HEK293 (cell line): ENCODE measurements around the gene HMGN4.

Experiments used
- GLIS1 ChIP-seq: fragments of 450-650 bp; formaldehyde crosslinking; IDR thresholded peaks from 2 replicates; pipeline ENCODE4 v1.5.1; 2016; ENCODE audit warnings: missing biosample characterization, missing genetic modification characterization
- OVOL3 ChIP-seq: fragments of 450-650 bp; formaldehyde crosslinking; IDR thresholded peaks from 2 replicates; pipeline ENCODE4 v1.5.1; 2016; ENCODE audit warnings: missing biosample characterization, missing genetic modification characterization
- PRDM1 ChIP-seq: fragments of 450-650 bp; formaldehyde crosslinking; IDR thresholded peaks from 2 replicates; pipeline ENCODE4; 2016; ENCODE audit warnings: missing biosample characterization, missing genetic modification characterization
- ZFHX2 ChIP-seq: fragments of 450-650 bp; formaldehyde crosslinking; conservative IDR thresholded peaks from 2 replicates; pipeline ENCODE4 v1.5.1; 2016; ENCODE audit warnings: missing biosample characterization, missing genetic modification characterization
- ZFP37 ChIP-seq: fragments of 450-650 bp; formaldehyde crosslinking; IDR thresholded peaks from 2 replicates; pipeline ENCODE4 v1.5.1; 2016; ENCODE audit warnings: missing biosample characterization, missing genetic modification characterization
- ZNF10 ChIP-seq: fragments of 450-650 bp; formaldehyde crosslinking; IDR thresholded peaks from 2 replicates; pipeline ENCODE4 v1.5.1; 2017; ENCODE audit warnings: missing biosample characterization, missing genetic modification characterization
- ZNF114 ChIP-seq: fragments of 450-650 bp; formaldehyde crosslinking; IDR thresholded peaks from 2 replicates; pipeline ENCODE4 v1.5.0; 2017; ENCODE audit warnings: missing biosample characterization, missing genetic modification characterization
- ZNF132 ChIP-seq: fragments of 450-650 bp; formaldehyde crosslinking; IDR thresholded peaks from 2 replicates; pipeline ENCODE4 v1.5.1; 2017; ENCODE audit warnings: missing biosample characterization, missing genetic modification characterization, borderline replicate concordance
- ZNF133 ChIP-seq: fragments of 450-650 bp; formaldehyde crosslinking; IDR thresholded peaks from 2 replicates; pipeline ENCODE4 v1.5.1; 2016; ENCODE audit warnings: missing biosample characterization, missing genetic modification characterization
- ZNF2 ChIP-seq: fragments of 450-650 bp; formaldehyde crosslinking; IDR thresholded peaks from 2 replicates; pipeline ENCODE4 v1.5.1; 2016; ENCODE audit warnings: missing biosample characterization, missing genetic modification characterization
- ZNF214 ChIP-seq: fragments of 450-650 bp; formaldehyde crosslinking; IDR thresholded peaks from 2 replicates; pipeline ENCODE4 v1.5.1; 2017; ENCODE audit warnings: missing biosample characterization, mild to moderate bottlenecking, missing genetic modification characterization, borderline replicate concordance
- ZNF223 ChIP-seq: fragments of 450-650 bp; formaldehyde crosslinking; IDR thresholded peaks from 2 replicates; pipeline ENCODE4 v1.5.1; 2016; ENCODE audit warnings: missing biosample characterization, missing genetic modification characterization
- ZNF302 ChIP-seq: fragments of 450-650 bp; formaldehyde crosslinking; IDR thresholded peaks from 2 replicates; pipeline ENCODE4 v1.5.1; 2016; ENCODE audit warnings: missing biosample characterization, missing genetic modification characterization, low read depth
- ZNF514 ChIP-seq: fragments of 450-650 bp; formaldehyde crosslinking; IDR thresholded peaks from 2 replicates; pipeline ENCODE4 v1.5.1; 2016; ENCODE audit warnings: missing biosample characterization, missing genetic modification characterization
- ZNF600 ChIP-seq: fragments of 450-650 bp; formaldehyde crosslinking; IDR thresholded peaks from 2 replicates; pipeline ENCODE4 v1.5.1; 2016; ENCODE audit warnings: missing biosample characterization, missing genetic modification characterization
- ZNF701 ChIP-seq: fragments of 450-650 bp; formaldehyde crosslinking; IDR thresholded peaks from 2 replicates; pipeline ENCODE4 v1.5.1; 2016; ENCODE audit warnings: missing biosample characterization, missing genetic modification characterization
- ZNF707 ChIP-seq: fragments of 450-650 bp; formaldehyde crosslinking; IDR thresholded peaks from 2 replicates; pipeline ENCODE4 v1.5.1; 2016; ENCODE audit warnings: missing biosample characterization, missing genetic modification characterization
- TF ChIP-seq, protein P1 (sequence below): fragments of 450-650 bp; formaldehyde crosslinking; IDR thresholded peaks from 2 replicates; pipeline ENCODE4 v1.5.1; 2017; ENCODE audit warnings: missing biosample characterization, missing genetic modification characterization
- TF ChIP-seq, protein P2 (sequence below): IDR thresholded peaks from 2 replicates; pipeline ENCODE4 v1.6.1; 2011; ENCODE audit warnings: mild to moderate bottlenecking, low read depth, low read length, borderline replicate concordance
- TF ChIP-seq, protein P3 (sequence below): fragments of 450-650 bp; formaldehyde crosslinking; IDR thresholded peaks from 2 replicates; pipeline ENCODE4 v1.5.1; 2016; ENCODE audit warnings: missing biosample characterization, missing genetic modification characterization
- TF ChIP-seq, protein P4 (sequence below): fragments of 450-650 bp; formaldehyde crosslinking; IDR thresholded peaks from 2 replicates; pipeline ENCODE4 v1.5.1; 2016; ENCODE audit warnings: missing biosample characterization, missing genetic modification characterization
- TF ChIP-seq, protein P5 (sequence below): fragments of 450-650 bp; formaldehyde crosslinking; IDR thresholded peaks from 2 replicates; pipeline ENCODE4 v1.5.1; 2016; ENCODE audit warnings: missing biosample characterization, missing genetic modification characterization
- TF ChIP-seq, protein P6 (sequence below): fragments of 450-650 bp; formaldehyde crosslinking; conservative IDR thresholded peaks from 2 replicates; pipeline ENCODE4 v1.5.1; 2016; ENCODE audit warnings: low read depth, missing biosample characterization, missing genetic modification characterization
- TF ChIP-seq, protein P7 (sequence below): fragments of 450-650 bp; formaldehyde crosslinking; IDR thresholded peaks from 2 replicates; pipeline ENCODE4 v1.5.1; 2016; ENCODE audit warnings: missing biosample characterization, missing genetic modification characterization

HMGN4 gene

DNA sequence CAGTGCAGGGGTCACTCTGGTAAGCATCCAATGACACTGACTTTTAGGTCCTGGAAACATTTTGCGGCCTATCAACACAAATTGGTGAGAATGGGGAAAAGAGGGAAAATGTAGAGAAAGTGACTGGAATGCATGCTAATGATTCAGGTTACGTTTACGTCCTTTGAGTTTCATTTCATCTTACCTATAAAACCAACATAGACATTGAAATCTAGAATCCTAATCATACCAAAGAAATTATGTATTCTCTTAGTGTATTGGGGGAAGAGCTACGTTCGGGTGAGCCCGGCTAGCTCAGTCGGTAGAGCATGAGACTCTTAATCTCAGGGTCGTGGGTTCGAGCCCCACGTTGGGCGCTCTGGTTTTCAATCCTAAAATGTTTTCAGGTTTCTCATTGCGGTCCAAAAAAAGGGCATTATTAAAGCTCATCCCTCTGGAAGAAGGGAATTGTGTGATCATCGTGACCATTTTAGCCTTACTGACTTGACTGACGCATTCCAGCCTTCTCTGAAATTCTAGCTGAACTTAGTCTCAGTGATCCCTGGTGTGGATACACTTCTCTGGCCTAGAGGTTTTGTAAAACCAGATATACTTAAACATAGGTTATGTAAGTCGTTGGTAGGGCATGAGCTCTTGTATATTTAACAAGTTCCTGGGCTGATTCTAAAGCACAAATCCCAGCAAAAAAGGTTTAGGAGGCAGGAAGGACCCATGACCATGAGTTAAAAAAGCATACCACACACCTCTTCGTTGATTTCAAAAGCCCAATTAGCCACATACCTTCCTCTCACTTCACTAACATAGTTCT, 18.3 kb downstream of the HMGN4 start (continued):
- TF ChIP-seq ZNF133 (tag by site-specific recombination) (no peak), ZFHX2 (no peak), ZNF114 (tag by site-specific recombination) (no peak), ZNF707 (tag by site-specific recombination) (no peak), PRDM1 (tag by site-specific recombination) (peak; percentile 87), OVOL3 (tag by site-specific recombination) (no peak), ZNF2 (tag by site-specific recombination) (peak; percentile 66; the same call in 1 of the 2 replicates), ZNF10 (tag by site-specific recombination) (no peak), ZNF302 (tag by site-specific recombination) (no peak), ZNF600 (peak; percentile 79), ZNF223 (tag by site-specific recombination) (no peak), ZNF514 (no peak), ZNF701 (tag by site-specific recombination) (no peak), ZFP37 (tag by site-specific recombination) (peak; percentile 95), ZNF214 (tag by site-specific recombination) (no peak), ZNF132 (tag by site-specific recombination) (no peak), GLIS1 (no peak)
- TF ChIP-seq, protein P1, sequence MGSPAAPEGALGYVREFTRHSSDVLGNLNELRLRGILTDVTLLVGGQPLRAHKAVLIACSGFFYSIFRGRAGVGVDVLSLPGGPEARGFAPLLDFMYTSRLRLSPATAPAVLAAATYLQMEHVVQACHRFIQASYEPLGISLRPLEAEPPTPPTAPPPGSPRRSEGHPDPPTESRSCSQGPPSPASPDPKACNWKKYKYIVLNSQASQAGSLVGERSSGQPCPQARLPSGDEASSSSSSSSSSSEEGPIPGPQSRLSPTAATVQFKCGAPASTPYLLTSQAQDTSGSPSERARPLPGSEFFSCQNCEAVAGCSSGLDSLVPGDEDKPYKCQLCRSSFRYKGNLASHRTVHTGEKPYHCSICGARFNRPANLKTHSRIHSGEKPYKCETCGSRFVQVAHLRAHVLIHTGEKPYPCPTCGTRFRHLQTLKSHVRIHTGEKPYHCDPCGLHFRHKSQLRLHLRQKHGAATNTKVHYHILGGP (tag by site-specific recombination): no peak
- TF ChIP-seq, protein P2, sequence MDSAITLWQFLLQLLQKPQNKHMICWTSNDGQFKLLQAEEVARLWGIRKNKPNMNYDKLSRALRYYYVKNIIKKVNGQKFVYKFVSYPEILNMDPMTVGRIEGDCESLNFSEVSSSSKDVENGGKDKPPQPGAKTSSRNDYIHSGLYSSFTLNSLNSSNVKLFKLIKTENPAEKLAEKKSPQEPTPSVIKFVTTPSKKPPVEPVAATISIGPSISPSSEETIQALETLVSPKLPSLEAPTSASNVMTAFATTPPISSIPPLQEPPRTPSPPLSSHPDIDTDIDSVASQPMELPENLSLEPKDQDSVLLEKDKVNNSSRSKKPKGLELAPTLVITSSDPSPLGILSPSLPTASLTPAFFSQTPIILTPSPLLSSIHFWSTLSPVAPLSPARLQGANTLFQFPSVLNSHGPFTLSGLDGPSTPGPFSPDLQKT: no peak
- TF ChIP-seq, protein P3, sequence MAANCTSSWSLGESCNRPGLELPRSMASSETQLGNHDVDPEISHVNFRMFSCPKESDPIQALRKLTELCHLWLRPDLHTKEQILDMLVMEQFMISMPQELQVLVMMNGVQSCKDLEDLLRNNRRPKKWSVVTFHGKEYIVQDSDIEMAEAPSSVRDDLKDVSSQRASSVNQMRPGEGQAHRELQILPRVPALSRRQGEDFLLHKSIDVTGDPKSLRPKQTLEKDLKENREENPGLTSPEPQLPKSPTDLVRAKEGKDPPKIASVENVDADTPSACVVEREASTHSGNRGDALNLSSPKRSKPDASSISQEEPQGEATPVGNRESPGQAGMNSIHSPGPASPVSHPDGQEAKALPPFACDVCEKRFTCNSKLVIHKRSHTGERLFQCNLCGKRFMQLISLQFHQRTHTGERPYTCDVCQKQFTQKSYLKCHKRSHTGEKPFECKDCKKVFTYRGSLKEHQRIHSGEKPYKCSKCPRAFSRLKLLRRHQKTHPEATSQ (tag by site-specific recombination): 0 out of 2 replicates have a peak, but pooled peaks have one; percentile 18
- TF ChIP-seq, protein P4, sequence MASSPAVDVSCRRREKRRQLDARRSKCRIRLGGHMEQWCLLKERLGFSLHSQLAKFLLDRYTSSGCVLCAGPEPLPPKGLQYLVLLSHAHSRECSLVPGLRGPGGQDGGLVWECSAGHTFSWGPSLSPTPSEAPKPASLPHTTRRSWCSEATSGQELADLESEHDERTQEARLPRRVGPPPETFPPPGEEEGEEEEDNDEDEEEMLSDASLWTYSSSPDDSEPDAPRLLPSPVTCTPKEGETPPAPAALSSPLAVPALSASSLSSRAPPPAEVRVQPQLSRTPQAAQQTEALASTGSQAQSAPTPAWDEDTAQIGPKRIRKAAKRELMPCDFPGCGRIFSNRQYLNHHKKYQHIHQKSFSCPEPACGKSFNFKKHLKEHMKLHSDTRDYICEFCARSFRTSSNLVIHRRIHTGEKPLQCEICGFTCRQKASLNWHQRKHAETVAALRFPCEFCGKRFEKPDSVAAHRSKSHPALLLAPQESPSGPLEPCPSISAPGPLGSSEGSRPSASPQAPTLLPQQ (tag by site-specific recombination): no peak; the same call in 1 of the 2 replicates
- TF ChIP-seq, protein P5, sequence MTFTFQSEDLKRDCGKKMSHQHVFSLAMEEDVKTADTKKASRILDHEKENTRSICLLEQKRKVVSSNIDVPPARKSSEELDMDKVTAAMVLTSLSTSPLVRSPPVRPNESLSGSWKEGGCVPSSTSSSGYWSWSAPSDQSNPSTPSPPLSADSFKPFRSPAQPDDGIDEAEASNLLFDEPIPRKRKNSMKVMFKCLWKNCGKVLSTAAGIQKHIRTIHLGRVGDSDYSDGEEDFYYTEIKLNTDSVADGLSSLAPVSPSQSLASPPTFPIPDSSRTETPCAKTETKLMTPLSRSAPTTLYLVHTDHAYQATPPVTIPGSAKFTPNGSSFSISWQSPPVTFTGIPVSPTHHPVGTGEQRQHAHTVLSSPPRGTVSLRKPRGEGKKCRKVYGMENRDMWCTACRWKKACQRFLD (tag by site-specific recombination): no peak
- TF ChIP-seq, protein P6, sequence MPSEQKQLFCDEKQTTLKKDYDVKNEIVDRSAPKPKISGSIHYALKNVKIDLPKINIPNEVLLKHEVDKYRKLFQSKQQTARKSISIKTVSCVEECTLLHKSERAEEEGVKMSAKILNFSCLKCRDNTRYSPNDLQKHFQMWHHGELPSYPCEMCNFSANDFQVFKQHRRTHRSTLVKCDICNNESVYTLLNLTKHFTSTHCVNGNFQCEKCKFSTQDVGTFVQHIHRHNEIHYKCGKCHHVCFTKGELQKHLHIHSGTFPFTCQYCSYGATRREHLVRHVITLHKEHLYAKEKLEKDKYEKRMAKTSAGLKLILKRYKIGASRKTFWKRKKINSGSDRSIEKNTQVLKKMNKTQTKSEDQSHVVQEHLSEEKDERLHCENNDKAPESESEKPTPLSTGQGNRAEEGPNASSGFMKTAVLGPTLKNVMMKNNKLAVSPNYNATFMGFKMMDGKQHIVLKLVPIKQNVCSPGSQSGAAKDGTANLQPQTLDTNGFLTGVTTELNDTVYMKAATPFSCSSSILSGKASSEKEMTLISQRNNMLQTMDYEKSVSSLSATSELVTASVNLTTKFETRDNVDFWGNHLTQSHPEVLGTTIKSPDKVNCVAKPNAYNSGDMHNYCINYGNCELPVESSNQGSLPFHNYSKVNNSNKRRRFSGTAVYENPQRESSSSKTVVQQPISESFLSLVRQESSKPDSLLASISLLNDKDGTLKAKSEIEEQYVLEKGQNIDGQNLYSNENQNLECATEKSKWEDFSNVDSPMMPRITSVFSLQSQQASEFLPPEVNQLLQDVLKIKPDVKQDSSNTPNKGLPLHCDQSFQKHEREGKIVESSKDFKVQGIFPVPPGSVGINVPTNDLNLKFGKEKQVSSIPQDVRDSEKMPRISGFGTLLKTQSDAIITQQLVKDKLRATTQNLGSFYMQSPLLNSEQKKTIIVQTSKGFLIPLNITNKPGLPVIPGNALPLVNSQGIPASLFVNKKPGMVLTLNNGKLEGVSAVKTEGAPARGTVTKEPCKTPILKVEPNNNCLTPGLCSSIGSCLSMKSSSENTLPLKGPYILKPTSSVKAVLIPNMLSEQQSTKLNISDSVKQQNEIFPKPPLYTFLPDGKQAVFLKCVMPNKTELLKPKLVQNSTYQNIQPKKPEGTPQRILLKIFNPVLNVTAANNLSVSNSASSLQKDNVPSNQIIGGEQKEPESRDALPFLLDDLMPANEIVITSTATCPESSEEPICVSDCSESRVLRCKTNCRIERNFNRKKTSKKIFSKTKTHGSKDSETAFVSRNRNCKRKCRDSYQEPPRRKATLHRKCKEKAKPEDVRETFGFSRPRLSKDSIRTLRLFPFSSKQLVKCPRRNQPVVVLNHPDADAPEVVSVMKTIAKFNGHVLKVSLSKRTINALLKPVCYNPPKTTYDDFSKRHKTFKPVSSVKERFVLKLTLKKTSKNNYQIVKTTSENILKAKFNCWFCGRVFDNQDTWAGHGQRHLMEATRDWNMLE: no peak
- TF ChIP-seq, protein P7, sequence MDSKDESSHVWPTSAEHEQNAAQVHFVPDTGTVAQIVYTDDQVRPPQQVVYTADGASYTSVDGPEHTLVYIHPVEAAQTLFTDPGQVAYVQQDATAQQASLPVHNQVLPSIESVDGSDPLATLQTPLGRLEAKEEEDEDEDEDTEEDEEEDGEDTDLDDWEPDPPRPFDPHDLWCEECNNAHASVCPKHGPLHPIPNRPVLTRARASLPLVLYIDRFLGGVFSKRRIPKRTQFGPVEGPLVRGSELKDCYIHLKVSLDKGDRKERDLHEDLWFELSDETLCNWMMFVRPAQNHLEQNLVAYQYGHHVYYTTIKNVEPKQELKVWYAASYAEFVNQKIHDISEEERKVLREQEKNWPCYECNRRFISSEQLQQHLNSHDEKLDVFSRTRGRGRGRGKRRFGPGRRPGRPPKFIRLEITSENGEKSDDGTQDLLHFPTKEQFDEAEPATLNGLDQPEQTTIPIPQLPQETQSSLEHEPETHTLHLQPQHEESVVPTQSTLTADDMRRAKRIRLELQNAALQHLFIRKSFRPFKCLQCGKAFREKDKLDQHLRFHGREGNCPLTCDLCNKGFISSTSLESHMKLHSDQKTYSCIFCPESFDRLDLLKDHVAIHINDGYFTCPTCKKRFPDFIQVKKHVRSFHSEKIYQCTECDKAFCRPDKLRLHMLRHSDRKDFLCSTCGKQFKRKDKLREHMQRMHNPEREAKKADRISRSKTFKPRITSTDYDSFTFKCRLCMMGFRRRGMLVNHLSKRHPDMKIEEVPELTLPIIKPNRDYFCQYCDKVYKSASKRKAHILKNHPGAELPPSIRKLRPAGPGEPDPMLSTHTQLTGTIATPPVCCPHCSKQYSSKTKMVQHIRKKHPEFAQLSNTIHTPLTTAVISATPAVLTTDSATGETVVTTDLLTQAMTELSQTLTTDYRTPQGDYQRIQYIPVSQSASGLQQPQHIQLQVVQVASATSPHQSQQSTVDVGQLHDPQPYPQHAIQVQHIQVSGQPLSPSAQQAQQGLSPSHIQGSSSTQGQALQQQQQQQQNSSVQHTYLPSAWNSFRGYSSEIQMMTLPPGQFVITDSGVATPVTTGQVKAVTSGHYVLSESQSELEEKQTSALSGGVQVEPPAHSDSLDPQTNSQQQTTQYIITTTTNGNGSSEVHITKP (tag by site-specific recombination): 0 out of 2 replicates have a peak, but pooled peaks have one; percentile 25
